ENCODE results near the gene ZNF775.

The ZNF775 gene

GRCh38 chr7:150400008-150400787, 21.1 kb downstream of the ZNF775 start:
- in situ Hi-C loops (cut with MboI; ENCODE audit: low sequenced_read_pairs) = no loop called here

DNA sequence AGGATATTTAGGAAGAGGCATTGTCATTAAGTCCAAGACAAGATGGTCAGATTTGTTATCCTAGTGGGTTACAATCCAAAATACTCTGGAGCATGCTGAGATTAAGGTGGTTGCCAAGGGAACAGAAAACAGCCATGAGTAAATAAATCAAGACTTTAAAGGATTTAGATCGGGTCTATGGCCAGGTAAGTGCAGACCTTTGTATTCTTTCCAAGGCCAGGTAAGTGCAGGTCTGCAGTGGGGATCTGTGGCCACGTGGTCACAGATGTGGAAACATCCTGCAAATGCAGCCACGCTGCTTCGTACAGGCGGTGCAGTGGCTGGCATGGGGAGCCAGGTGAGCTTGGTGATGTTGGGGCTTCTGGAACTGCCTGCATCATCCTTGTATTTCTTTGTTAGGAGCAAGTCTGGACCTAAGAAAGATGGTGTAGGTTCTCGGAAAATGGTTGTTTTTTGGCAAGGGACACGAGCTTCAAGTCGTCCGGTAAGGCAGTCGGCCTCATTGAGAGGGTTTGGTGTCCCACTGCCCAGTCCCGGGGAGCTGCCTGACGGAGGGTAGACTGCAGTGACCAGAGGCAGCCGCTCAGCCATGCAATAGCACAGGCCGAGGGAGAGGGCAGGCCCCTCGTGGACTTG, 21.8 kb downstream of the ZNF775 start:
- in situ Hi-C loops (cut with MboI; ENCODE audit: low sequenced_read_pairs) = no loop called here

DNA sequence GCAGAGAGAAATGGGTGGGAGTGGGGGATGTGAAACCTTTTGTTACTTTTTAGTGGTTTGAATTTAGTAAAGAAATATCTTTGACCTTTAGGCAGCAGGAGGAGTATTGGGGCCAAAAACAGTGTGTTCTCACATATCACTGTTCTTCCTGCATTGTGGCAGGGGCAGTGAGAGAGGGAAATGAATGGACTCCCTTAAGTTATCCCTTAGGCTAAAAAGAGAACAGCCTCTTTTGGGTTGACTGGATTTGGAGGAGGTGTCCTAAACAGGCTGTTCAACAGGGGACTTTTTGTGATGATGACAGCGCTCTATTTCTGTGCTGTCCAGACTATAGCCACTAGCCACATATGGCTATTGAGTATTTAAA, 22.3 kb downstream of the ZNF775 start:
- in situ Hi-C loops (cut with MboI; ENCODE audit: low sequenced_read_pairs) = no loop called here

DNA sequence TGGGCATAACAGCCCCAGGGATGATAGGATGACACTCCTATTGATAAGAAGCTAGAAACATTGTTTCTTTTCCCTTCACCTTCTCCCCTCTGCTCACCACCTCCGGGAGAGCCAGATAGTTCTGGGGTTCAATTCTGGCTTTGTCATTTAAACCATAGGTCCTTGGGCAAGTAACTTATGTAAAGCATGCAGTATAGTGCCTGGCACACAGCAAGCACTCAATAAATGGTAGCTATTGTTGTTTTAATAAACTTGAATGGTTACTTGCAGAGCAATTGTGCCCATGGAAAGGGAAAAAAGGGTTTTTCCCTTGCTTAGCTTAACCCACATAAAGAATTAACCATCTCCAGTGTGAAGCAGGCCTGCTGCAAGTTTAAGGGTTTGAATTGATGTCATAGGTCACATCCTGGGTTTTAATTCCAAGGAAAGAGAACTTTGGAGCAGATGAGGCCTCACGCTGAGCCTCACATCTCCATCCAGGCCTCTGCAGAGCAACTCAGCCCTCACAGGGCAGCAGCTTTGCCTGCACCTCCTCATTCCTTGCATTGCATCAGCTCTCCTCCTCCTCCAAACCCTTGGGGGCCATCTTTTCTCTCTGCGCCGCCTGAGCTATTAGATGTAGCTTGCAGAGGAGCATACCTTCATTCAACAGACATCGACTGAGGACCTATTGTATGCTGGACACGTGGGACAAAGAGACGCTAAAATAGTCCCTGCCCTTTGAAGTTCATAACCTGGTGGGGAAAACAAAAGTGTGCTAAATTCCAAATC, 22.9 kb downstream of the ZNF775 start:
- in situ Hi-C loops (cut with MboI; ENCODE audit: low sequenced_read_pairs) = no loop called here

DNA sequence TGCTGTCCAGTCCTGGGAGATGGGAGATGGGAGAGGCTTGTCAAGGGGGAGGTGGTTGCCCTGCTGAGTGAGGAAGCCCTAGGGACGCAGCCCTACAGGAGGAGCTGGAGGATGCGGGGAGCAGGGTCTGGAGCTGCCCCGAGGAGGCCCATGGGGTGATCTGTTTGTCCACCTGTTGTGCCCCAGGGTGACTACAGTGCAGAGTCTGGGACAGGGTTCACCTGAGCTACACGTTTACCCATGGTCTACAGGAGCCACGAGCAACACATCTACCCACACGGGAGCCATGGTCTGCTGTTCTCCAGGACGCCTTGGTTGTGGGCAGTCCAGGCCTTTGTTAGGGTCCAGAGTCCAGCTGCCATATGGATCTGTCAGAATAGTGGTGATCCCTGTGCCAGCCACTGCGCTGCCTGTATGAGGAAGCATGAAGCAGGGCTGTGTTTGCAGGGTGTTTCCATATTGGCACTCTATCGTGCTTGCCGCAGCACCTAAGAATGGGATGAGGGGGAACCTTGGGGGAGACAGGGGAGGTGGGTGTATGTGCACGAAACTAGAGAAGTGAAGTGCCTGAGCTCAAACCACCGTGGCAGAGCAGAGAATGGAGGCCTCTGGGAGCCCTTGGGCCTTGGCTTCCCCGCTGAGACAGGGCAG, 23.7 kb downstream of the ZNF775 start:
- in situ Hi-C loops (cut with MboI; ENCODE audit: low sequenced_read_pairs) = no loop called here

DNA sequence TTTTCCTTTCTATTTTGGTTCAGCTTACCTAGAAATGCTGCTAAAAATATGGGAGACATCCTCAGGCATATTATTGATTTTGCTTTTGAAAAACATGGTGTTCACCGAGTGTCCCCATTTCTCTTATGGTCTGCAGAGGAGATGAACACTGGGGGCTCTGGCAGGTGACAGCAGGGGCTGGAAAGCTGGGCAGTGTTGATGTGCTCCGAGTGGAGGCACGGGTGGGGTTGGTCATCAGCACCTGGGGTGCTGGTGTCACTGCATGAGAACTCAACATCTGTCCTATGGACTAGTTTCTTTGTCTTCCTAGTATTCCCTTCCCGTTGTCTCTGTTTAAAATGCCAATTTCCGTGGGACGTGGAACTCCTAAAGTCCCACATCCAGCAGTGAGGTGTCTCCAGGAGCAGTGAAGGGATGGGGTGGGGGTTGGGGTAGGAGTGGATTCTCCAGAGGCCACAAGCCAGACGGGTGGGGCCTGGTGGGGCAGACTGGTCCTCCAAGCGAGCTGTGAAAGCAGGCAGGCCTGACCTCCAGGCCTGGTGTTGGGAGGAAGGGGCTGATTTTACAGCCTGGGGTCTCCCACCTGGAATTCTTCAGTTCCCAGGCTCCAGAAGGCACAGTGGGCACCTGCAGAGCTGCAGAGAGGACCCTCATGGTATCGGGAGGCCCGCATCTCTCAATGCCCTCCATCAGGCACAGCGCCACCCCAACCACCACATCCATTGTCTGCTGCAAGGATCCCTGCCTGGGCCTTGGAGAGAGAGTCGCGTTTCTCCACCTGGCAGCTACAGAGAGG, 24.4 kb downstream of the ZNF775 start:
- in situ Hi-C loops (cut with MboI; ENCODE audit: low sequenced_read_pairs) = no loop called here

DNA sequence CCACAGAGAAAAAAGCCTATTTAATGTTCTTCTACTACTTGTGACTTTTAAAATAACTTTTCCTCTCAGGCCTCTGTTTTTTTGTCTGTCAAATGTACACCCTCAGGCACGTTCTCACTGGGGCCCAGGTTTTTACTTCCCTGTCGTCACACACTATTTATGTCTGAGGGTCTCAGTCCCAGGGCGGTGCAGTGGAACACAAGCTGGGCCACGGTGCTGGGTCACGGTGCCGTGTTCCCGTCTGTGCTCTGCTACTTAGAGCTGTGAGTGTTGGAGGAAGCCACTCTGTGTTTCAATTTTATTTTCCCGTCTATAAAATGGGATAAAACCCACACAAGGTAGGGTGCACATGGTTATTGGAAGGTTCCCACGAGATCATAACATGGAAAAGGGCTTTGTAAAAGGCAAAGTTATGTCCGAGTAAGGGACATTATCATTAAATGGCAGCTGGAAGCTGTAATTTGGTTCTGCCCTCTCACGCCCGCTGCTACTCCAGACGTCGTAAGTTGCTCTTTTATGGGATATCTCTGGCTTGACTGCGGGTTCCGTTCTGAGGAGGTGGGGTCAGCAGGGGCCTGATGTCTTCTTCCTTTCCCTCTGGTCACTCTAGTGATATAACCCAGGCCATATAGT, 25.2 kb downstream of the ZNF775 start:
- in situ Hi-C loops (cut with MboI; ENCODE audit: low sequenced_read_pairs) = no loop called here

DNA sequence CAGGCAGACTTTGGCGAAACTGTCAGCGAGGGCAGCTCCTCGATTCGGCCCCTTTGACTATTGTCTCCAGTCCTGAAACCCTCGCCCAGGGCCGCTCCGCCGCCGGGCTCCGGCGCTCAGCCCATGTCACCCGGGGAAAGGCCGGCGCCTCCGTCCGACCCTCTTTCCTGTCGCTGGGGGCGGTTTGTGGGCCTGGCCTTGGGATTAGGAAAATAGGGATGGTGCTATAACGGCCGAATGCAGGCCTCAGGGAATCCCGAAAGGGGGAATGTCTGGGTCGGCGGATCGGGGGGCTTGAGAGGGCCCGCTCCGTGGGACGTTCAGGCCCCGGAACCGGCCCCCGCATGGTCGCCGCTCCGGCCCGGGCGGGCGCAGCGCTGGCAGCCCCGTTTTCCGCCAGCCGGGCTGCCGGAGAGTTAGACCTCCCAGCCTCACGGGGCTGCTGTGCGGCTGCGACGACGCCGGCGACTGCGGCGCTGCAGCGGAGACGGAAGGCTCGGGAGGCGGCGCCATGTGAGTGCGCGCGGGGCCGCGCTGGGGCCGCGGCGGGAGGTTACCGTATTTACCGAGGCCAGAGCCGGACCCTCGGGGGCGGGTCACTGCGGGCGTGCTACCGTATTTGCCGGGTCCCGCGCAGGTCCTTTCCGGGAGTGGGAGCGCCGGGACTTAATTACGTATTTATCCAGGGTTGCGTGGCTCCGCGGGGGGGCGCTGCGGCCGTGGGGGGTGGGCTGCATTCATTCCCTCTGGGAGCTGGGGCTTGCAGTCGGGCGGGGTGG, 25.9 kb downstream of the ZNF775 start:
- in situ Hi-C loops (cut with MboI; ENCODE audit: low sequenced_read_pairs) = no loop called here

DNA sequence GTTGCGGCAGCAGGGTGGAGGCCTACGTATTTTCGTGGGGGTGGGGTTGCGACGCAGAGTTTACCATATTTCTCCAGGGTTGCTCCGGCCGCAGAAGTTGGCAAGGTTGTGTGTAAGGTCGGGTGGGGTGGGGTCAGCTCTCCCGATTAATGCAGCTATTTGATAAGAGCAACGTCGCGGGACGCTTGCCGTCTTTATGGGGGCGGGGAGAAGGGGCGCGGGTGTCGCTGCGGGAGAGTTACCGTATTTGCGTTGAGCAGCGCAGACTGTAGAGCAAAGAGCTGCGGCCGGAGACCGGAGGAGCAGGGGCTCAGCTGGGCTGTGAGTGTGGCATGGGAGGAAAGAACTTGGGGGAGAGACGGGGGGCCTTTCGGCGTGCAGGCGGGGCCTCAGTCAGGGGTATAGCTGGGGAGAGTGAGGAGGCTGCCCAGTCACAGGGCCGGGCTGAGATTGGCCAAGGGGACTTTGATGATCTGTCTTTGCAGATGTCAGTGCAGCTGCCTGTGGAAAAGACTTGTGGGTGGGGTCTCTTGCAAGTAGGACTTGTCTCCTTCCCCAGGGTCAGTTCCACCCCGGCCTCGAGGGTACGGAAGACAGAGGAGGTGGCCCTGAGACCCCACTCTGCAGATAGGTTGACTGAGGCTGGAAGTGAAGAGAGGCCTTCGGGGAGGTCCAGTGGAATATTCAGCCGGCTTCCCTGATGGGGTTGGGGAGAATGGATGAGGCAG, 26.6 kb downstream of the ZNF775 start:
- in situ Hi-C loops (cut with MboI; ENCODE audit: low sequenced_read_pairs) = no loop called here

DNA sequence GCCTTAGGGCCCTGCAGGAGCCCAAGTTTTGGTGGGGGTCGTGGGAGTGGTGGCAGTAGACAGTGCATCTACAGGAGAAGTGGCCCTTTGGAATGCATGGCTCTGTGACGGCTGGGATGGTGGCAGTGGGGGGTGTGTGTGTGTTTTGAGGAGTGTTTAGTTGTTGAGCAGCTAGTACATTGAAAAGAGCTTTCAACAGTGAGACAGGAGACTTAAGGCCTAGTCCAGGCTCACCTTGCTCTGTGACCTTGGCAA, 27.1 kb downstream of the ZNF775 start:
- in situ Hi-C loops (cut with MboI; ENCODE audit: low sequenced_read_pairs) = no loop called here

DNA sequence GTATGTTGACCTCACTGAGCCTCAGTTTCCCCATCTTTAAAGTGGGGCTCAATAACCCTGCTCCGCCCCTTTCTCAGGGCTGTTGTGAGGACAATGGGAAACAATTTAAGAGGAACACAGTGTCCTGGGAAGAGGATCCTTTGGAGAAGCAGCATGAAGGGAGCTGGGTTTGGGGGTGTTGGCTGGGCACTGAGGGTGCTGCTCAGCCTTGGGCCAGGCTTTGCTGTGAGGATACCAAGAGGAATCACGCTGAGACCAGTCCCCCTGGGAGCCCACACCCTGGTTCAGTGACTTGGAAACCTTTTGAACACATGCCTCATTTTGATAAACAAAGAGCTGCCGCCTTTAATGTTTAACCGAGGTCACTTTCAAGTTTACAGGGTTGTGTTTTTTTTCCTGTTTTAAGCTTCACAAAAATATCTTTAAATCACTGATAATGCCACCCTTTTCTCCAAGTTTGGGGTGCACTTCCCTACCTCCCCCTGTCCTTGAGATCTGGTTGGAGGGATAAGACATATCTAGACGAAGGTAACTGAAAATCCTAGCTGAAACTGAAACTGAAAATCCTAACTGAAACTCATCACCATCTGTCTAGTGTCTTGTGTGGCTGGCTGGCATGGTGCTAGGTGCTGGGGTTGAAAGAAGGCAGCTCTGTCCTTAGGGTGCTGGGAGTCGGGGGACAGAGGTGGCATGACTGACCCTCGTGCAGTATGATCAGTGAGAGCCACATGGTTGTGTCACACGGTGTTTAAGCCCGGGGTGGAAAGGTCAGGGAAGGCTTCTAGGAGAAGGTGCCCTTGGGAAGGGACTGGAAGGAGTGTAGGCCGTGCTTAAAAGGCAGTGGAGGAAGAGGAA, 27.7 kb downstream of the ZNF775 start:
- in situ Hi-C loops (cut with MboI; ENCODE audit: low sequenced_read_pairs) = no loop called here

GRCh38 chr7:150407588-150408392, 28.7 kb downstream of the ZNF775 start:
- in situ Hi-C loops (cut with MboI; ENCODE audit: low sequenced_read_pairs) = no loop called here

DNA sequence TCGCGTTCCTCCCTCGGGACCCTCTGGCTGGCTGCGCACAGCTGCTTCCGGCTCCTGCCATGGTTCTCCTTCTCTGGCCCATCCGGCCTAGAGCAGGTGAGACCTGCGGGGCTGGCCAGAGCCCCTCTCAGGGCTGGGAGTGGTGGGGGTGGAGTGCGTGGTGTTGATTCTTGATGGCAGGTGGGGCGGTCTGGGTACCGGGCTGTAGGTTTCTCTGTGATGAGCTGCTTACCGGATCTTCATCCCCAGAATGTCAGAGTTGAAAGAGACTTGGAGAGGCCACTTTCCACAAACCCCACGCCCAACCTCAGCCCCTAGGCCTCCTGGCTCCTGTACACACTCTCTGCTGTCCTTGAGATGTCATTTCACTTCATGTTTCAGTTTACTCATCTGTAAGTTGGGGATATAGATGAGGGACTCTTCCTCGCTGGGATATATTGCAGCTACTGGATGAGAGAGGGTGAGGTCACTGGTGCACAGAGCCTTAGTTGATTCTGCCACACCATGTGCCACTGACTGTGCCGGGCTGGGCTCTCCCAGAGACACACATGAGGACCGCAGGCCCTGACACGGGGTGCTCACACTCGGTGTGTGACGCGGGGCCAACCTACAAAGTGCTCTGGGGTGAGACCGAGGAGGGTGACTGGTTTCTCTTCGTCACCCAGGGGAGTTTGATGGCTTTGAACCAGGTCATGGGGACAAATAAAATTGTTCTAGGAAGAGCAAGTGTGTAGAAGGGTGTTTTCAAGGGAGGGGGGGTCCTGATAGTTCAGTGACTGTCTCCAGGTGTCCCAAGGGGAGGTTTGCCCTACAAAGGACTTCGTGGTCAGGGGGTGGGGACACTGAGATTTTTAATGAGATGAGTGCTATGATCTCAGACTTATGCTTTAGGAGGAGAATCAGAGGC, 29.5 kb downstream of the ZNF775 start:
- in situ Hi-C loops (cut with MboI; ENCODE audit: low sequenced_read_pairs) = no loop called here

DNA sequence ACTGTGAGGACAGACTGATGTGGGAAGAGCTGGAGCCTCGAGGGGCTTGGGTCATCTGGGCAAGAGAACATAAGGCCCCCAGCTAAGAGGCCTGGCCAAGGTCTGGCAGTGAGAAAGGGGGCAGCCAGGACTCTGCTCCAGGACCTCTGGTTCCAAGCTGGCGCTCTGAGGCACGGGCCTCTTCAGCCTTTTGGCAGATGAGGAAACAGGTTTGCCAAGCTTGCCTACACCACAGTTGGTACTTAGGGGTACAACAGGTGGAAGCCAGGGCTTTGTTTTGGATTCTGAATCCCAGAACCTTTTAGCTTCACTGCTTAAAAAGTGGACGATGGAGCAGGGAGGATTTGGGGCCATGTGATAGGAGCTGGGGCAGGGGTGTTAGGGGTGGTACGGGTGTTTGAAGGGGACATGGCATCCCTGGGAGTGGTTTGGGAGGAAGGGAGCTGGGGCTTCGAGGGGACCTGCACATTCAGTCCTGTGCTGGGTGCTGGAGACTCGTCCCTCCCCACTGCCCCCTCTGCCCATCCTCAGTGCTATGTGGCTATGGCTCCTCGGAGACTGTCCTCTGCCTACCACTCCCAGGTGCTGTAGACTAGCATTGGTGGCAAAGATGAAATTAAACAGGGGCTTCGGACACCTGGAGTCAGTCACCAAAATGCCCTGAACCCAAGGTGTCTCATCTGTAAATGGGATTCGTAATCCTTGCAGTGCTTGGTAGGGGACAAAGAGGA, 30.3 kb downstream of the ZNF775 start:
- in situ Hi-C loops (cut with MboI; ENCODE audit: low sequenced_read_pairs) = no loop called here

DNA sequence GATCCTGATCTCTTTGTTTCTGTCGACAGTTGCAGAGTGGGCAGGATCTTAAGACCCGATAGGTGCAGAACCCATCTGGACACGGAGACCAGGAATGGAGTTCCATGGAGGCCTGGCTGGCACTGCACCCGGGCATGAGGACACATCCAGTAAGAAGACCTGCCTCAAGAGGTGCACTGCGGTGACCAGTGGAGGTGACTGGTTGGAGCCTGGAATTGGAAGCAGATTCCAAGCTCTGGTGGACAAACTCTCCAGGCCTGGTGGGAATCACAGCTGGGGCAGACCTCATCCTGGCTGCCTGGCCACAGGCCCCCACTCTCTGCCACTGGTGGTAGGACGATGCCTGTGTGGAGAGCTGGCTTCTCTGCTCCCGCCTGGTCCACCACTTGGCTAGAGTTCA, 31.0 kb downstream of the ZNF775 start:
- in situ Hi-C loops (cut with MboI; ENCODE audit: low sequenced_read_pairs) = no loop called here
